HCT116 (cell line): ENCODE results near the gene LTBR.

Experiments
- ATF3 ChIP-seq: IDR thresholded peaks from 2 replicates; pipeline ENCODE4 v1.6.1; 2012
- CEBPB ChIP-seq: IDR thresholded peaks from 2 replicates; pipeline ENCODE4 v1.6.1; 2012; ENCODE audit warnings: low read depth
- CTCF ChIP-seq, 3 experiments: fragments of 200-600 bp in 1 of 3; sonication (generic) in 1 of 3; IDR thresholded peaks in 2 of 3; conservative IDR thresholded peaks in 1 of 3; 2 replicates each; pipeline ENCODE4 v1.5.1; 2012 to 2017; ENCODE audit warnings: low read depth in 2 of 3, low read length in 2 of 3, antibody characterized with exemption in 1 of 3, borderline replicate concordance in 1 of 3, control low read depth in 1 of 3, mild to moderate bottlenecking in 1 of 3, mixed read lengths in 1 of 3, mixed run types in 1 of 3, moderate library complexity in 1 of 3; ENCODE audit not compliant: insufficient read depth in 1 of 3
- EGR1 ChIP-seq: IDR thresholded peaks from 2 replicates; pipeline ENCODE4 v1.6.1; 2012; ENCODE audit warnings: low read depth
- EZH2 ChIP-seq: fragments of 200-600 bp; sonication (generic); IDR thresholded peaks from 2 replicates; pipeline ENCODE4 v1.6.1; 2017; ENCODE audit warnings: antibody characterized with exemption, mixed run types
- EZH2phosphoT487 ChIP-seq: fragments of 200-600 bp; IDR thresholded peaks from 2 replicates; pipeline ENCODE4 v1.6.1; 2018; ENCODE audit warnings: antibody characterized with exemption, borderline replicate concordance
- MAX ChIP-seq: IDR thresholded peaks from 2 replicates; pipeline ENCODE4 v1.6.1; 2012
- POLR2A ChIP-seq: IDR thresholded peaks from 2 replicates; pipeline ENCODE4 v1.7.0; 2011; ENCODE audit warnings: borderline replicate concordance; ENCODE audit not compliant: insufficient read depth, insufficient read length; ENCODE audit errors: extremely low read depth
- RAD21 ChIP-seq: IDR thresholded peaks from 2 replicates; pipeline ENCODE4 v1.6.1; 2012; ENCODE audit warnings: low read depth, mild to moderate bottlenecking
- TCF7L2 ChIP-seq: IDR thresholded peaks from 2 replicates; pipeline ENCODE4 v1.7.0; 2011; ENCODE audit warnings: borderline replicate concordance, inconsistent platforms; ENCODE audit not compliant: insufficient read depth, insufficient read length; ENCODE audit errors: extremely low read depth
- YY1 ChIP-seq: IDR thresholded peaks from 2 replicates; pipeline ENCODE4 v1.6.1; 2011; ENCODE audit warnings: low read length, low read depth, moderate library complexity, mild to moderate bottlenecking; ENCODE audit not compliant: insufficient replicate concordance; ENCODE audit errors: extremely low read depth
- ZNF274 ChIP-seq: fragments of 200-500 bp; sonication (Bioruptor generic); IDR thresholded peaks from 2 replicates; pipeline ENCODE4 v1.6.1; 2014; ENCODE audit warnings: mild to moderate bottlenecking, low read depth, low read length, inconsistent platforms

GRCh38 chr12:6369916-6370575, 13.9 kb upstream of the LTBR start:
- TF ChIP-seq CTCF (IDR thresholded peaks at IDR 0.05 in 2 of 3, conservative IDR thresholded peaks at IDR 0.05 in 1 of 3; ENCODE audit: borderline replicate concordance in 1 of 3, insufficient read depth in 1 of 3, low read depth in 2 of 3, low read length in 2 of 3) (no peak), TCF7L2 (no peak), ZNF274 (no peak), ATF3 (no peak), EZH2 (no peak), RAD21 (no peak), POLR2A (no peak), MAX (no peak), CEBPB (no peak), EZH2phosphoT487 (no peak), YY1 (no peak), EGR1 (no peak)
